ENCODE measurements around the gene PTCD1. TPM values are rescaled to one million over a fixed set of nuclear protein-coding genes. Genes with fewer than 3 reads are reported as not detected.
A peak's percentile ranks its signal among the peaks of the same experiment; 100 is the strongest.
"Not testable (repeated sequence)": the region's sequence is repeated elsewhere in the genome, so short reads cannot be mapped to it uniquely, and the experiment has no call there.

PTCD1 gene
- total and polyA plus RNA-seq, 3 donors from 2014 or later, result 6.1 to 14.4 (median 13.6) TPM

DNA sequence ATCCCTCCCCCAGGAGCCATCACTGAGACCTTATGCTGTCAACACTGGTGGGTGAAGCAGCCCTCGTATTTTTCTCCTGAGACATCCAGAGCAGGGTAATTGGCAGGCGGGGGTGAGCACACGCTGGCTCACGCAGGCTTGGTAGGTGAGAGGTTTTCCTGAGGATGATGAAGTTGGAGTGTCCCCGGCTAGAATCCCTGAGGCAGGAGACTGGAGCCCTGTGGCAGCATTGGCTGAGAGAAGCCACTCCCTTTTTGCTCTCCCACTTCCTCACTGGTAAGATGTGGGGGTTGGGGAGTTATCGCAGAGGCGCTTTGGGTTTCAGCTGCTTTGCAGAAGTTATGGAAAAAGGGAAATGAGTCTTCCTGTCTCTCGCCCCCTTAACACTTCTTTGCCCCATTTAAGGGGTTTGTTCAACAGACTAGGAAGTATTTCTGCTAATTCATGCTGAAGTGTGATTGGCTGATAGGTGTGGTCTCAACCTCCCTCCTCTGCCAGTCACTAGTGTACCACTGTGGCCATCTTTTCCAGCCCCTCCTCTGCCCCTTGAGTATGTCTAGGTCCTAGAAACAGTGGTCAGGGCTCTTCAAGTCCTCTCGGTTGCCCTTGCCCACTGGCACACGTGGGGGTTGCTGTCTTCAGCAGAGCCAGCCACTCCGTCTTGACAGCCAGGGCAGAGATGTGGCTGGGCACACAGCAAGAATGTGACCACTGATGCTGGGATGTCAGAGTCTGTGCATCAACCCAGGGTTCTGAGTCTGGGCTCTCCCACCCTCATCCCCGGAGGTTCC, 58.4 kb downstream of the PTCD1 start:
- H3K27me3 ChIP-seq, result no peaks in the 10 kb centered on the region
- TF ChIP-seq CTCF (IDR thresholded peaks at IDR 0.05) (no peak), POLR2A (IDR thresholded peaks at IDR 0.05) (no peak)
- peaks cover 21% of the 10 kb centered on the region for H3K4me1 ChIP-seq
- DNase-seq, result peak; percentile 48
- no peaks in the 10 kb centered on the region for H3K36me3 ChIP-seq (ENCODE audit: low read depth, missing control alignments)
- H3K4me3 ChIP-seq, result no peak overlapping the region
- intact Hi-C loops (cut with DNase I; ENCODE audit: low total_unique reads), result no loop called here
- WGBS, 2 donors, result 48 to 51% methylated on average over 11 to 12 of the region's 12 CpGs
- no peaks in the 10 kb centered on the region for H3K9me3 ChIP-seq
- peak overlapping the region; percentile 14 to 86 for H3K27ac ChIP-seq

DNA sequence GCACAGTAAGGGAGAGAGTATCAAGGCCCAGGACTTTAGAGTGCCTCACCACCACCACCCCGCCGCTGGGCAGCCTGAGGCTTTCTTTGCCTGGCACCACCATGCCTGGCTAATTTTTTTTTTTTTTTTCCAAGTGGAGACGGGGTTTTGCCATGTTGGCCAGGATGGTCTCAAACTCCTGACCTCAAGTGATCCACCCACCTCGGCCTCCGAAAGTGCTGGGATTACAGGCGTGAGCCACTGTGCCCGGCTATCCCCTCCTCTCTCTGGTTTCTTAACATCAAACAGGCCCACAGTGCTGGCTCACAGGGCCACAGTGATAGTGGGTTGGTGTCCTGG, 58.9 kb downstream of the PTCD1 start:
- H3K4me3 ChIP-seq, result not testable (repeated sequence)

DNA sequence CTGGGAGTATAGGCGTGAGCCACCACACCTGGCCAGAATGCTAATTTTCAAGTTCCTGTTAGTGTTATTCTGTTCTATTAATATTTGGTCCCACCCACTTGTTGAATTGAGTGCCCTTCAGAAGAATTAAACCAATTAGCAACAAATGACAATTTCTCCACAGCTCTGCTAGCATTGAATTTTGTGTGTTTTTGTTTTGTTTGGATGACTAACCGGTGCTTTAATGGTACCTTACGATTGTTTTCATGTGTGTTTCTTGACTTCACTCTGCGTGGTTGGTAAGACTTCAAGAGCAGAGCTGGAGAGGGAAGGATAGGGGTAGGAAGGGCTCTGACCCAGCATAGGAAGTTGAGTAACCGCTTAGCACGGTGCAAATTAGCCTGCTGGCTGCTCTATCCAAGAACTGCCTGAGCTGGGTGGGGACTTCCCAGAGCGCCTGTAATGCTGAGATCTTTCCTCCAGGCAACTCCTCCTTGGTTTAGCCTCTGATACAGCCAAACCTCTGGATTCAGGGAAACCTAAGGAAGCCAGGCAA, 59.5 kb downstream of the PTCD1 start:
- Histone ChIP-seq H3K27me3 (no peaks in the 10 kb centered on the region), H3K4me1 (peaks cover 21% of the 10 kb centered on the region), H3K36me3 (ENCODE audit: low read depth, missing control alignments) (no peaks in the 10 kb centered on the region), H3K27ac (peak overlapping the region; percentile 14 to 86), H3K9me3 (no peaks in the 10 kb centered on the region), H3K4me3 (no peak overlapping the region)
- intact Hi-C loops (cut with DNase I; ENCODE audit: low total_unique reads), result no loop called here
- no peak for TF ChIP-seq CTCF (IDR thresholded peaks at IDR 0.05)
- no peak for TF ChIP-seq POLR2A (IDR thresholded peaks at IDR 0.05)
- peak; percentile 75 for DNase-seq
- 34 to 45% methylated on average over 7 of the region's 7 CpGs for WGBS, 2 donors

More for the DNA sequence above, 58.9 kb downstream of the PTCD1 start:
- Histone ChIP-seq H3K27ac (peak overlapping the region; percentile 14 to 86), H3K4me1 (peaks cover 21% of the 10 kb centered on the region)
- DNase-seq; H3K36me3 ChIP-seq (ENCODE audit: low read depth, missing control alignments); intact Hi-C loops (cut with DNase I; ENCODE audit: low total_unique reads); H3K9me3 ChIP-seq; H3K27me3 ChIP-seq: not testable (repeated sequence)
- WGBS, 2 donors, result 54 to 80% methylated on average over 7 of the region's 7 CpGs

GRCh38 chr7:99375070-99375807, 63.4 kb downstream of the PTCD1 start:
- 7 to 11% methylated on average over 21 to 26 of the region's 58 CpGs for WGBS, 2 donors
- peak overlapping the region; percentile 61 to 81 for H3K27ac ChIP-seq
- no peaks in the 10 kb centered on the region for H3K36me3 ChIP-seq (ENCODE audit: low read depth, missing control alignments)
- peak overlapping the region; percentile 77 to 87 for H3K4me3 ChIP-seq
- peak; percentile 79 for DNase-seq
- H3K27me3 ChIP-seq, result no peaks in the 10 kb centered on the region
- intact Hi-C loops (cut with DNase I; ENCODE audit: low total_unique reads), result no loop called here
- TF ChIP-seq POLR2A (IDR thresholded peaks at IDR 0.05), result no peak
- TF ChIP-seq CTCF (IDR thresholded peaks at IDR 0.05), result no peak
- no peaks in the 10 kb centered on the region for H3K9me3 ChIP-seq
- peaks cover 20% of the 10 kb centered on the region for H3K4me1 ChIP-seq

Measured in testis (tissue), 3 donors.